PFSK-1 (cell line): ENCODE data around the gene ENTHD1.

Experiments used
- FOXP2 ChIP-seq: optimal IDR thresholded peaks from 2 replicates; pipeline ENCODE3; 2011; ENCODE audit warnings: borderline replicate concordance, control low read depth, inconsistent platforms; ENCODE audit not compliant: insufficient read depth; ENCODE audit errors: extremely low read length, extremely low read depth
- POLR2AphosphoS5 ChIP-seq: IDR thresholded peaks from 2 replicates; pipeline ENCODE4 v1.6.1; 2012; ENCODE audit warnings: low read depth, mild to moderate bottlenecking, control low read depth, low read length, moderate library complexity
- SIN3A ChIP-seq: IDR thresholded peaks from 2 replicates; pipeline ENCODE4 v1.6.1; 2012; ENCODE audit warnings: mild to moderate bottlenecking, low read length, moderate library complexity, borderline replicate concordance; ENCODE audit not compliant: insufficient read depth
- TAF1 ChIP-seq: IDR thresholded peaks from 2 replicates; pipeline ENCODE4 v1.6.1; 2012; ENCODE audit warnings: low read length, control low read depth, borderline replicate concordance; ENCODE audit not compliant: insufficient read depth
- TF ChIP-seq, protein P1 (sequence below), 2 experiments: IDR thresholded peaks; 2 replicates each; pipeline versions ENCODE4 v1.6.1 to v1.8.0; 2011 to 2012; ENCODE audit warnings: low read depth in 2 of 2, low read length in 2 of 2, control low read depth in 1 of 2, inconsistent platforms in 1 of 2, mild to moderate bottlenecking in 1 of 2, moderate library complexity in 1 of 2; ENCODE audit not compliant: insufficient read depth in 1 of 2

Gene ENTHD1

GRCh38 chr22:39917197-39917643, 23.7 kb upstream of the ENTHD1 start:
- TF ChIP-seq POLR2AphosphoS5 (no peak), TAF1 (no peak), SIN3A (no peak), FOXP2 (no peak)
- TF ChIP-seq, protein P1, sequence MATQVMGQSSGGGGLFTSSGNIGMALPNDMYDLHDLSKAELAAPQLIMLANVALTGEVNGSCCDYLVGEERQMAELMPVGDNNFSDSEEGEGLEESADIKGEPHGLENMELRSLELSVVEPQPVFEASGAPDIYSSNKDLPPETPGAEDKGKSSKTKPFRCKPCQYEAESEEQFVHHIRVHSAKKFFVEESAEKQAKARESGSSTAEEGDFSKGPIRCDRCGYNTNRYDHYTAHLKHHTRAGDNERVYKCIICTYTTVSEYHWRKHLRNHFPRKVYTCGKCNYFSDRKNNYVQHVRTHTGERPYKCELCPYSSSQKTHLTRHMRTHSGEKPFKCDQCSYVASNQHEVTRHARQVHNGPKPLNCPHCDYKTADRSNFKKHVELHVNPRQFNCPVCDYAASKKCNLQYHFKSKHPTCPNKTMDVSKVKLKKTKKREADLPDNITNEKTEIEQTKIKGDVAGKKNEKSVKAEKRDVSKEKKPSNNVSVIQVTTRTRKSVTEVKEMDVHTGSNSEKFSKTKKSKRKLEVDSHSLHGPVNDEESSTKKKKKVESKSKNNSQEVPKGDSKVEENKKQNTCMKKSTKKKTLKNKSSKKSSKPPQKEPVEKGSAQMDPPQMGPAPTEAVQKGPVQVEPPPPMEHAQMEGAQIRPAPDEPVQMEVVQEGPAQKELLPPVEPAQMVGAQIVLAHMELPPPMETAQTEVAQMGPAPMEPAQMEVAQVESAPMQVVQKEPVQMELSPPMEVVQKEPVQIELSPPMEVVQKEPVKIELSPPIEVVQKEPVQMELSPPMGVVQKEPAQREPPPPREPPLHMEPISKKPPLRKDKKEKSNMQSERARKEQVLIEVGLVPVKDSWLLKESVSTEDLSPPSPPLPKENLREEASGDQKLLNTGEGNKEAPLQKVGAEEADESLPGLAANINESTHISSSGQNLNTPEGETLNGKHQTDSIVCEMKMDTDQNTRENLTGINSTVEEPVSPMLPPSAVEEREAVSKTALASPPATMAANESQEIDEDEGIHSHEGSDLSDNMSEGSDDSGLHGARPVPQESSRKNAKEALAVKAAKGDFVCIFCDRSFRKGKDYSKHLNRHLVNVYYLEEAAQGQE (IDR thresholded peaks at IDR 0.05; ENCODE audit: insufficient read depth in 1 of 2, low read depth in 2 of 2, low read length in 2 of 2): no peak

DNA sequence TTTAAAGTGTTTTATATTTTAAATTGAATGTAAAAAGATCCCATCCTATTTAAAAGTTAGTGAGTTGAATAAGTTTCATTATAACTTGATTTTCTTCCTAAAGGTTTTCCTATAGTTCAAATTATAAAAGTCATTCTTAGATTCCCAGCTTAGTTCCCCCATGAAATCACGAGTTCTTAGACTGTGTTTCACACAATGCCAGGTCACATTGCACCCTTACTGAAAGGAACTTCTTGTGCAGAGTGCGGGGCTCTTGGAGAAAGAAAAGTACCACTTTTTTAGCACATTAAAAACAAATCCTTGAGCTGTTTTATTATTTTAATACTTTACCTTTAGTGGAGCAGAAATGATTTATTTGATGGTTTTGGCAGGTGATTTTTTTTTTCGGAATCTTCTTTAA, 22.9 kb upstream of the ENTHD1 start:
- TF ChIP-seq, protein P1 (IDR thresholded peaks at IDR 0.05; ENCODE audit: insufficient read depth in 1 of 2, low read depth in 2 of 2, low read length in 2 of 2): no peak
- no peak for TF ChIP-seq POLR2AphosphoS5
- no peak for TF ChIP-seq FOXP2
- no peak for TF ChIP-seq SIN3A
- TF ChIP-seq TAF1: no peak

GRCh38 chr22:39915295-39915726, 21.8 kb upstream of the ENTHD1 start:
- TF ChIP-seq POLR2AphosphoS5 (no peak), TAF1 (no peak), FOXP2 (no peak)
- TF ChIP-seq, protein P1 (IDR thresholded peaks at IDR 0.05; ENCODE audit: insufficient read depth in 1 of 2, low read depth in 2 of 2, low read length in 2 of 2): no peak

DNA sequence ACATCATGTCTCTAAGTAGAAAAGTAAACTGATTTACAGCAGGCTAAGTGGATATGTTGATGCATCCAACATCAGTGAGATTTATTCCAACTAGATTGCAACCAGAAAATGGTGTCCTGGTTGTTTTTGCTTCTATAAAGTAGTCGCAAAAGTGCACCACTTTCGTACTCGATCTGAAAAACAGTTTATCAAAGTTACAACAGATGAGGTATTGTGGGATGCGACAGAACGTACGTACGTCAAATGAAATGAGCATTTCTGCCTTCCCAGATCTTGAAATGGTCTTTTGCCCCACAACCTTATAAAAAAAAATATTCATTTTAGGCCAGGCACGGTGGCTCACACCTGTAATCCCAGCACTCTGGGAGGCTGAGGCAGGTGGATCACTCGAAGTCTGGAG, 21.0 kb upstream of the ENTHD1 start:
- TF ChIP-seq FOXP2: no peak
- no peak for TF ChIP-seq TAF1
- TF ChIP-seq, protein P1 (IDR thresholded peaks at IDR 0.05; ENCODE audit: insufficient read depth in 1 of 2, low read depth in 2 of 2, low read length in 2 of 2): no peak
- TF ChIP-seq POLR2AphosphoS5: no peak
- TF ChIP-seq SIN3A: no peak

GRCh38 chr22:39913886-39914285, 20.3 kb upstream of the ENTHD1 start:
- TF ChIP-seq SIN3A (no peak), FOXP2 (no peak), TAF1 (no peak), POLR2AphosphoS5 (no peak)
- TF ChIP-seq, protein P1 (IDR thresholded peaks at IDR 0.05; ENCODE audit: insufficient read depth in 1 of 2, low read depth in 2 of 2, low read length in 2 of 2): no peak
